B cell (primary cell): ENCODE results near the gene CHSY3. TPM values are rescaled to one million over a fixed set of nuclear protein-coding genes. Genes with fewer than 3 reads are reported as not detected.

Source experiments
- ATAC-seq: fragments of 200-7000 bp; cut with Tn5 transposase; one replicate; pipeline ENCODE4 v1.10.0; 2021; ENCODE audit warnings: low read depth, mild to moderate bottlenecking, moderate number of reproducible peaks, moderate library complexity
- CTCF ChIA-PET: fragments of 350-600 bp; sonication (Branson Sonifier 250); formaldehyde crosslinking; loops from one replicate; lab custom pipeline; 2021; ENCODE audit warnings: antibody characterized with exemption, inconsistent platforms; lab: Charles Lee
- POLR2A ChIA-PET: fragments of 350-600 bp; sonication (Branson Sonifier 250); formaldehyde crosslinking; loops from one replicate; lab custom pipeline; 2021; ENCODE audit warnings: antibody characterized with exemption; lab: Charles Lee
- DNase-seq: peaks from one replicate; pipeline ENCODE4 v3.0.0; 2013
- H2AFZ ChIP-seq: 2 replicates; pipeline ENCODE4 v1.6.1; 2012; ENCODE audit warnings: mild to moderate bottlenecking, low read depth, low read length; ENCODE audit not compliant: insufficient read depth, poor library complexity, severe bottlenecking
- H3K27ac ChIP-seq, 2 donors: 1 replicate in 1 of 2; 2 replicates in 1 of 2; pipeline ENCODE4 v1.5.1; 2012 to 2013; ENCODE audit warnings: low read length in 2 of 2, mild to moderate bottlenecking in 2 of 2, moderate library complexity in 1 of 2
- H3K27me3 ChIP-seq, 4 experiments: fragments of 200-600 bp in 1 of 4; sonication (generic) in 1 of 4; replicated peaks in 1 of 4; 1 replicate in 2 of 4; 2 replicates in 2 of 4; pipeline versions ENCODE4 v1.6.1 to v1.7.0; 2013 to 2016; ENCODE audit warnings: low read length in 3 of 4, mild to moderate bottlenecking in 2 of 4, mixed read lengths in 1 of 4, moderate library complexity in 1 of 4; ENCODE audit not compliant: insufficient read depth in 4 of 4, control insufficient read depth in 3 of 4; ENCODE audit errors: control extremely low read depth in 1 of 4
- H3K36me3 ChIP-seq, 2 experiments: replicated peaks in 1 of 2; 1 replicate in 1 of 2; 2 replicates in 1 of 2; pipeline versions ENCODE4 v1.6.1 to v1.7.1; 2013; ENCODE audit warnings: low read length in 1 of 2; ENCODE audit not compliant: insufficient read depth in 2 of 2, control insufficient read depth in 1 of 2; ENCODE audit errors: control extremely low read depth in 1 of 2, extremely low read depth in 1 of 2
- H3K4me1 ChIP-seq, 2 donors: fragments of 200-600 bp in 1 of 2; sonication (generic) in 1 of 2; 1 replicate in 1 of 2; 2 replicates in 1 of 2; pipeline versions ENCODE4 v1.5.1 to v1.6.1; 2013 to 2017; ENCODE audit warnings: low read length in 2 of 2; ENCODE audit not compliant: control insufficient read depth in 2 of 2, insufficient read depth in 2 of 2
- H3K4me2 ChIP-seq: replicated peaks from 2 replicates; pipeline ENCODE3; 2012; ENCODE audit warnings: mild to moderate bottlenecking, low read depth, low read length; ENCODE audit not compliant: poor library complexity, severe bottlenecking
- H3K4me3 ChIP-seq, 5 experiments: fragments of 200-600 bp in 1 of 5; sonication (generic) in 1 of 5; 1 replicate in 3 of 5; 2 replicates in 2 of 5; pipeline versions ENCODE4 v1.5.1 to v1.7.0; 2011 to 2016; ENCODE audit warnings: low read length in 4 of 5, mild to moderate bottlenecking in 4 of 5, low read depth in 2 of 5, control low read depth in 1 of 5, moderate library complexity in 1 of 5; ENCODE audit not compliant: insufficient read depth in 1 of 5; ENCODE audit errors: control extremely low read depth in 1 of 5, extremely low read depth in 1 of 5
- H3K79me2 ChIP-seq: fragments of 200-600 bp; sonication (generic); one replicate; pipeline ENCODE4 v1.6.0; 2016; ENCODE audit warnings: low read length; ENCODE audit not compliant: control insufficient read depth, insufficient read depth
- H3K9ac ChIP-seq: fragments of 200-600 bp; sonication (generic); 2 replicates; pipeline ENCODE4 v1.6.1; 2017; ENCODE audit warnings: mild to moderate bottlenecking, low read length, moderate library complexity
- H3K9me3 ChIP-seq, 3 donors: one replicate each; pipeline versions ENCODE4 v1.6.1 to v1.7.1; 2013; ENCODE audit warnings: low read length in 2 of 3; ENCODE audit not compliant: control insufficient read depth in 2 of 3, insufficient read depth in 1 of 3; ENCODE audit errors: control extremely low read depth in 1 of 3
- H4K20me1 ChIP-seq: 2 replicates; pipeline ENCODE4 v1.6.0; 2012; ENCODE audit warnings: mild to moderate bottlenecking, low read length; ENCODE audit not compliant: insufficient read depth, control insufficient read depth, poor library complexity, severe bottlenecking
- H3K27ac Mint-ChIP-seq: one replicate; pipeline ENCODE4 v1.8.0; 2021; ENCODE audit warnings: mixed read lengths
- H3K27me3 Mint-ChIP-seq: one replicate; pipeline ENCODE4 v1.8.0; 2021; ENCODE audit warnings: mixed read lengths
- H3K4me1 Mint-ChIP-seq: one replicate; pipeline ENCODE4 v1.8.0; 2021; ENCODE audit warnings: mixed read lengths
- H3K4me3 Mint-ChIP-seq: one replicate; pipeline ENCODE4 v1.8.0; 2021; ENCODE audit warnings: mixed read lengths
- H3K9me3 Mint-ChIP-seq: one replicate; pipeline ENCODE4 v1.8.0; 2022; ENCODE audit warnings: mixed read lengths; ENCODE audit not compliant: insufficient read depth
- CTCF ChIP-seq: fragments of 200-600 bp; IDR thresholded peaks from one replicate; pipeline ENCODE4 v1.8.0; 2022; ENCODE audit warnings: antibody characterized with exemption, mild to moderate bottlenecking
- EZH2 ChIP-seq: IDR thresholded peaks from 2 replicates; pipeline ENCODE4 v1.6.1; 2012; ENCODE audit warnings: borderline replicate concordance, low read depth, mild to moderate bottlenecking, moderate library complexity, low read length; ENCODE audit not compliant: insufficient read depth, poor library complexity, severe bottlenecking
- WGBS: methylation state at CpG from one replicate; pipeline ENCODE4 v1.1.5; 2013; ENCODE audit warnings: missing lambda C conversion rate; ENCODE audit not compliant: insufficient coverage; 5-methylcytosine and 5-hydroxymethylcytosine counted together
- intact Hi-C: fragments of 100-400 bp; cut with micrococcal nuclease; formaldehyde crosslinking; loops from one replicate; pipeline ENCODE4 v1.10.0; 2022
- polyA plus RNA-seq: library from polyadenylated mRNA; depleted of rRNA; stranded (reverse); fragments of >200 nt; gene quantifications from 2 replicates; pipeline ENCODE4 v1.2.3, GENCODE V29; 2012
- total RNA-seq, 2 donors: library from RNA; stranded (reverse); fragments of 120-200 nt in 1 of 2; gene quantifications; 1 replicate in 1 of 2; 2 replicates in 1 of 2; pipeline versions ENCODE4 v1.2.3 to v1.2.4, GENCODE V29; 2013 to 2022

Gene CHSY3
- total and polyA plus RNA-seq, 2 donors (not counting 1 experiment from before 2014, with no cell fraction given): not detected

DNA sequence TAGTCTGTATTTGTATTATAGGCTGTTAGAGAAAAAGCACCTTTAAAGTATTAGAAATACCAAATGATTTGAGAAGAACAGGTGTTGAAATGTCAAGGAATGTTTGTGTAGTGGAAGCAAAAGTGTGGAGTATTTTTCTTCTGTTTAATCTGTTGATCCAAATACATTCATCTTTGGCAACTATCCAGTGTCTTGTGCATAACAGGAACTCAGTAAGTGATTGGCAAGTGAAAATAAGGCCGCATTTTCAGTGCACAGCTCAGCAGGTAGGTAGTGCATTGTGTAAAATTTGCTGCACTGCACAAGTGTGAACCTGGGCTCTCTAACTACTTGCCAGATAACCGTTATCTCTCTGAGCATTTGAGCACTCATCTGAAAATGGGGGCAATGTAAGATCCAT lies 61.8 kb downstream of the CHSY3 start:
- DNase-seq: no peak
- intact Hi-C loops: no loop called here
- Mint-ChIP-seq H3K4me1 (no peaks in the 10 kb centered on the region), H3K4me3 (no peak overlapping the region), H3K9me3 (no peaks in the 10 kb centered on the region), H3K27ac (no peak overlapping the region), H3K27me3 (no peaks in the 10 kb centered on the region)
- no peaks in the 10 kb centered on the region for H3K79me2 ChIP-seq
- H3K27me3 ChIP-seq: no peaks in the 10 kb centered on the region
- ChIA-PET CTCF (no interaction called here), POLR2A (no interaction called here)
- TF ChIP-seq EZH2 (no peak), CTCF (no peak)
- H3K4me2 ChIP-seq: no peak overlapping the region
- H3K9ac ChIP-seq: no peak overlapping the region
- no peaks in the 10 kb centered on the region for H3K4me1 ChIP-seq
- WGBS: 83% methylated on average over 1 of the region's 2 CpGs
- no peak overlapping the region for H2AFZ ChIP-seq
- no peak overlapping the region for H3K4me3 ChIP-seq
- no peaks in the 10 kb centered on the region for H3K9me3 ChIP-seq
- H3K27ac ChIP-seq: no peak overlapping the region
- H3K36me3 ChIP-seq: no peaks in the 10 kb centered on the region
- ATAC-seq: no peak
- no peaks in the 10 kb centered on the region for H4K20me1 ChIP-seq

DNA sequence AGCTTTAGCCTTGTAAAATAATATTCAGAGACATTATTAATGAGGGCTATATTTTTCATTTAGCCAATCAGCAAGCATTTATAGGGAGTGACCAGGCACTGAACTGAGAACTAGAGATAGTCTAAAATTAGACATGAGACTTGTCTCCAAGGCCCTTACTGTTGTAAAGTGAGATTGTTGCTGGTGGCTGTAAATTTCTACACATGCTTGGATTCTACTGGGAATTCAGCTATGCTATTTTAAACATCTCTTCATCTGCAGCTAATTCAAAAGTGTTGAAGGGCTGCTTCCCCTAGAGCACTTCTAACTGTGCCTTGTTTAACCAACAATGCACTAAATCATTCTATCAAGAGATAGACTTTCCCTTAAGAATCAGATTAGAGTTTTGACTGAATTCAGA lies 67.4 kb downstream of the CHSY3 start:
- Histone ChIP-seq H3K79me2 (no peaks in the 10 kb centered on the region), H3K4me2 (no peak overlapping the region), H3K9ac (no peak overlapping the region), H3K36me3 (no peaks in the 10 kb centered on the region), H4K20me1 (no peaks in the 10 kb centered on the region), H2AFZ (no peak overlapping the region), H3K27ac (no peak overlapping the region), H3K27me3 (no peaks in the 10 kb centered on the region), H3K9me3 (no peaks in the 10 kb centered on the region), H3K4me1 (no peaks in the 10 kb centered on the region), H3K4me3 (no peak overlapping the region)
- intact Hi-C loops: no loop called here
- Mint-ChIP-seq H3K27ac (no peak overlapping the region), H3K27me3 (no peaks in the 10 kb centered on the region), H3K4me3 (no peak overlapping the region), H3K9me3 (no peaks in the 10 kb centered on the region), H3K4me1 (no peaks in the 10 kb centered on the region)
- TF ChIP-seq CTCF (no peak), EZH2 (no peak)
- POLR2A ChIA-PET: no interaction called here
- DNase-seq (no peak), ATAC-seq (no peak)
- CTCF ChIA-PET: no interaction called here
